GM12878 (cell line): Measurements from ENCODE around the gene IL18R1. TPM values are rescaled to one million over a fixed set of nuclear protein-coding genes. Genes with fewer than 3 reads are reported as not detected.

Experiments
- ATAC-seq: fragments of 200-7000 bp; cut with Tn5 transposase; 3 replicates; pipeline ENCODE4 v1.9.1; 2020; ENCODE audit warnings: mild to moderate bottlenecking, moderate library complexity
- BruUV-seq: library from RNA; stranded (reverse); fragments of 400-500 nt; replicated peaks from 2 replicates; lab custom pipeline; 2021; lab: Mats Ljungman, UMichigan
- CTCF ChIA-PET: fragments of 300-600 bp; sonication (Branson Sonifier 250); formaldehyde crosslinking; extraction: SDS; loops from one replicate; lab custom pipeline; 2021; ENCODE audit warnings: inconsistent platforms; lab: Yijun Ruan, JAX
- POLR2A ChIA-PET: fragments of 350-600 bp; formaldehyde crosslinking; extraction: SDS; loops from one replicate; lab custom pipeline; 2021; ENCODE audit warnings: inconsistent platforms; lab: Charles Lee
- RAD21 ChIA-PET: fragments of 300-600 bp; sonication (Branson Sonifier 250); formaldehyde crosslinking; loops from one replicate; lab custom pipeline; 2023; ENCODE audit warnings: antibody characterized with exemption; ENCODE audit not compliant: unreplicated experiment; lab: Charles Lee
- SMC1A ChIA-PET: fragments of 300-600 bp; sonication (Branson Sonifier 250); formaldehyde crosslinking; loops from one replicate; lab custom pipeline; 2023; ENCODE audit not compliant: unreplicated experiment, uncharacterized antibody; lab: Charles Lee
- DNase-seq: peaks from one replicate; pipeline ENCODE4 v3.0.0-alpha.2; 2011; ENCODE audit warnings: low read depth, low spot score
- FAIRE-seq: peaks from 3 replicates; lab custom pipeline; 2011; peaks lifted over from hg19 to GRCh38; lab: Jason Lieb, UNC
- H2AFZ ChIP-seq: 2 replicates; pipeline ENCODE4 v1.6.0; 2011; ENCODE audit warnings: low read depth, low read length, control low read depth; ENCODE audit not compliant: control insufficient read depth
- H3K27ac ChIP-seq: 2 replicates; pipeline ENCODE4 v1.5.1; 2011; ENCODE audit warnings: control low read depth; ENCODE audit not compliant: control insufficient read depth, insufficient read depth
- H3K27me3 ChIP-seq, 2 experiments: replicated peaks in 1 of 2; 2 replicates each; pipeline versions ENCODE4 v1.6.0 to v1.6.1; 2011; ENCODE audit warnings: low read length in 1 of 2; ENCODE audit not compliant: control insufficient read depth in 2 of 2, insufficient read depth in 2 of 2
- H3K36me3 ChIP-seq, 2 experiments: 2 replicates each; pipeline ENCODE4 v1.5.1; 2011; ENCODE audit warnings: low read length in 1 of 2; ENCODE audit not compliant: control insufficient read depth in 2 of 2, insufficient read depth in 2 of 2
- H3K4me1 ChIP-seq: 2 replicates; pipeline ENCODE4 v1.6.1; 2011; ENCODE audit warnings: mild to moderate bottlenecking, low read length, moderate library complexity, mixed read lengths; ENCODE audit not compliant: control insufficient read depth, insufficient read depth
- H3K4me2 ChIP-seq: 2 replicates; pipeline ENCODE4 v1.6.0; 2011; ENCODE audit warnings: control low read depth; ENCODE audit not compliant: control insufficient read depth, insufficient read depth
- H3K4me3 ChIP-seq: fragments of 200-600 bp; sonication (generic); 2 replicates; pipeline ENCODE4 v1.5.1; 2016
- H3K79me2 ChIP-seq: 2 replicates; pipeline ENCODE4 v1.6.0; 2011; ENCODE audit warnings: low read length; ENCODE audit not compliant: control insufficient read depth, insufficient read depth
- H3K9ac ChIP-seq: 2 replicates; pipeline ENCODE4 v1.8.0; 2011; ENCODE audit warnings: low read length, control low read depth, mixed read lengths; ENCODE audit not compliant: control insufficient read depth, insufficient read depth
- H3K9me3 ChIP-seq: replicated peaks from 3 replicates; pipeline ENCODE4 v1.5.1; 2011; ENCODE audit warnings: mild to moderate bottlenecking, low read length; ENCODE audit not compliant: control insufficient read depth, insufficient read depth
- H4K20me1 ChIP-seq: 2 replicates; pipeline ENCODE4 v1.6.0; 2011; ENCODE audit not compliant: control insufficient read depth, insufficient read depth
- CHD1 ChIP-seq: IDR thresholded peaks from 2 replicates; pipeline ENCODE4 v1.6.1; 2012; ENCODE audit warnings: low read depth, low read length, improper control_type of control experiment
- IRF4 ChIP-seq: IDR thresholded peaks from 2 replicates; pipeline ENCODE4 v1.6.1; 2011; ENCODE audit warnings: low read depth, low read length
- MYC ChIP-seq: IDR thresholded peaks from 2 replicates; pipeline ENCODE4 v1.6.1; 2011; ENCODE audit warnings: mild to moderate bottlenecking, low read length, moderate library complexity, inconsistent platforms; ENCODE audit not compliant: insufficient read depth, insufficient replicate concordance, insufficient read length, severe bottlenecking
- NFYB ChIP-seq: IDR thresholded peaks from 2 replicates; pipeline ENCODE4 v1.6.1; 2011; ENCODE audit warnings: low read depth, mild to moderate bottlenecking, low read length, improper control_type of control experiment, moderate library complexity; ENCODE audit not compliant: insufficient read depth
- NR2F1 ChIP-seq: fragments of 450-650 bp; conservative IDR thresholded peaks from 2 replicates; pipeline ENCODE4 v1.6.1; 2017; ENCODE audit warnings: mild to moderate bottlenecking
- RB1 ChIP-seq: fragments of 450-650 bp; formaldehyde crosslinking; IDR thresholded peaks from 2 replicates; pipeline ENCODE4 v1.6.1; 2017; ENCODE audit warnings: mild to moderate bottlenecking, borderline replicate concordance
- SREBF2 ChIP-seq: IDR thresholded peaks from 2 replicates; pipeline ENCODE4 v1.6.1; 2012; ENCODE audit warnings: mild to moderate bottlenecking, low read length
- TCF3 ChIP-seq: IDR thresholded peaks from 2 replicates; pipeline ENCODE4 v1.6.1; 2012; ENCODE audit warnings: low read depth, mild to moderate bottlenecking, low read length, borderline replicate concordance; ENCODE audit not compliant: insufficient read depth
- ZNF274 ChIP-seq: IDR thresholded peaks from one replicate; pipeline ENCODE4 v1.8.0; 2011; ENCODE audit not compliant: insufficient read length, insufficient read depth
- WGBS: methylation state at CpG from one replicate; pipeline ENCODE4 v1.1.6; 2016; ENCODE audit warnings: low lambda C conversion rate; ENCODE audit not compliant: insufficient replicate concordance, insufficient coverage; ENCODE audit errors: missing lambda C conversion rate; 5-methylcytosine and 5-hydroxymethylcytosine counted together
- in situ Hi-C: fragments of 300-500 bp; cut with MboI; formaldehyde crosslinking; loops from 9 replicates; pipeline ENCODE4 v1.14.3; 2018; ENCODE audit warnings: mixed read lengths
- intact Hi-C: fragments of 100-400 bp; cut with micrococcal nuclease; formaldehyde crosslinking; loops from one replicate; pipeline ENCODE4 v1.14.2; 2022; ENCODE audit not compliant: unreplicated experiment
- polyA plus RNA-seq, 11 experiments: library from polyadenylated mRNA; depleted of rRNA in 4 of 11; unstranded in 6 of 11; stranded (reverse) in 5 of 11; fragments of >200 nt; fragmentation: Nextera tagmentation in 4 of 11; fragmentation: Illumina TruSeq in 1 of 11; extraction: Ambion mirVana in 4 of 11; extraction: Trizol in 1 of 11; gene quantifications; 1 replicate in 1 of 11; 2 replicates in 10 of 11; pipeline versions ENCODE4 v1.2.1 to v1.2.3, GENCODE V29; 2011 to 2016; ENCODE audit warnings: inconsistent platforms in 2 of 11, missing spikeins in 2 of 11, low read depth in 1 of 11
- total RNA-seq, 4 experiments: library from RNA; depleted of rRNA in 3 of 4; stranded (reverse); fragments of >200 nt in 3 of 4; fragmentation: Illumina TruSeq in 1 of 4; extraction: Trizol in 1 of 4; gene quantifications; 2 replicates each; pipeline versions ENCODE4 v1.2.1 to v1.2.3, GENCODE V29; 2013 to 2021
- TF ChIP-seq, protein P1 (sequence below): IDR thresholded peaks from 2 replicates; pipeline ENCODE4 v1.6.1; 2011; ENCODE audit warnings: borderline replicate concordance, low read depth, mild to moderate bottlenecking, moderate library complexity, mixed read lengths, low read length; ENCODE audit not compliant: insufficient read depth; ENCODE audit errors: extremely low read length
- TF ChIP-seq, protein P2 (sequence below): fragments of 450-650 bp; IDR thresholded peaks from 2 replicates; pipeline ENCODE4 v1.6.1; 2017; ENCODE audit warnings: mild to moderate bottlenecking
- TF ChIP-seq, protein P3 (sequence below): fragments of 450-650 bp; IDR thresholded peaks from 2 replicates; pipeline ENCODE4 v1.6.1; 2018; ENCODE audit warnings: mild to moderate bottlenecking, low read depth, moderate library complexity; ENCODE audit not compliant: partially characterized antibody
- TF ChIP-seq, protein P4 (sequence below): IDR thresholded peaks from 2 replicates; pipeline ENCODE4 v1.6.1; 2011; ENCODE audit warnings: low read depth, mild to moderate bottlenecking, low read length, moderate library complexity, borderline replicate concordance; ENCODE audit errors: extremely low read depth

IL18R1 gene
- total and polyA plus RNA-seq, 10 of the 15 experiments (the other 5 are each of a cell fraction or from before 2014, with no cell fraction given), result 3.5 to 15.5 (median 11.1) TPM

DNA sequence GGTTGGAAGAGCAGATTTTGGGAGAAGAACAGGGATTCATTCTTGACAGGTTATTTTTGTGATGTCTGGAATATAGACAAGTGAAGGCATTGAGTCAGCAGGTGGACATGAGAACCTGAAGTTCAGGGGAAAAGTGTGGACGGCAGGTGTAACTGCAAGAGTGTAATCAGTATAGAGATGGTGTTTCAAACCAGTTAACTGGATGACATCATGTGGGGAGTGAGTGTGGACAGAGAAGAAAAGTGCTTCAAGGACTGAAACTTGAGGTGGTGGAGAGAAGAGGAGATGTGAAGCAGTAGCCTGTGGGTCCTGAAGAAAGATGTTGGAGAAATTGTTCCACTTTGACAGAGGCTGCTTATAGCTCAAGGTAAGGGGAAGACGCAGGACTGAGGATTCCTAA is 37.2 kb upstream of the IL18R1 start:
- intact Hi-C loops (no loop called here), in situ Hi-C loops (no loop called here)
- ChIA-PET SMC1A (no interaction called here), CTCF (no interaction called here), POLR2A (no interaction called here), RAD21 (no interaction called here)
- TF ChIP-seq SREBF2 (no peak), NR2F1 (no peak), ZNF274 (no peak), CHD1 (no peak), RB1 (no peak), MYC (no peak), TCF3 (no peak), IRF4 (no peak), NFYB (no peak)
- TF ChIP-seq, protein P1, sequence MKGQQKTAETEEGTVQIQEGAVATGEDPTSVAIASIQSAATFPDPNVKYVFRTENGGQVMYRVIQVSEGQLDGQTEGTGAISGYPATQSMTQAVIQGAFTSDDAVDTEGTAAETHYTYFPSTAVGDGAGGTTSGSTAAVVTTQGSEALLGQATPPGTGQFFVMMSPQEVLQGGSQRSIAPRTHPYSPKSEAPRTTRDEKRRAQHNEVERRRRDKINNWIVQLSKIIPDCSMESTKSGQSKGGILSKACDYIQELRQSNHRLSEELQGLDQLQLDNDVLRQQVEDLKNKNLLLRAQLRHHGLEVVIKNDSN, result no peak
- TF ChIP-seq, protein P2, sequence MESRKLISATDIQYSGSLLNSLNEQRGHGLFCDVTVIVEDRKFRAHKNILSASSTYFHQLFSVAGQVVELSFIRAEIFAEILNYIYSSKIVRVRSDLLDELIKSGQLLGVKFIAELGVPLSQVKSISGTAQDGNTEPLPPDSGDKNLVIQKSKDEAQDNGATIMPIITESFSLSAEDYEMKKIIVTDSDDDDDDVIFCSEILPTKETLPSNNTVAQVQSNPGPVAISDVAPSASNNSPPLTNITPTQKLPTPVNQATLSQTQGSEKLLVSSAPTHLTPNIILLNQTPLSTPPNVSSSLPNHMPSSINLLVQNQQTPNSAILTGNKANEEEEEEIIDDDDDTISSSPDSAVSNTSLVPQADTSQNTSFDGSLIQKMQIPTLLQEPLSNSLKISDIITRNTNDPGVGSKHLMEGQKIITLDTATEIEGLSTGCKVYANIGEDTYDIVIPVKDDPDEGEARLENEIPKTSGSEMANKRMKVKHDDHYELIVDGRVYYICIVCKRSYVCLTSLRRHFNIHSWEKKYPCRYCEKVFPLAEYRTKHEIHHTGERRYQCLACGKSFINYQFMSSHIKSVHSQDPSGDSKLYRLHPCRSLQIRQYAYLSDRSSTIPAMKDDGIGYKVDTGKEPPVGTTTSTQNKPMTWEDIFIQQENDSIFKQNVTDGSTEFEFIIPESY, result no peak
- TF ChIP-seq, protein P3, sequence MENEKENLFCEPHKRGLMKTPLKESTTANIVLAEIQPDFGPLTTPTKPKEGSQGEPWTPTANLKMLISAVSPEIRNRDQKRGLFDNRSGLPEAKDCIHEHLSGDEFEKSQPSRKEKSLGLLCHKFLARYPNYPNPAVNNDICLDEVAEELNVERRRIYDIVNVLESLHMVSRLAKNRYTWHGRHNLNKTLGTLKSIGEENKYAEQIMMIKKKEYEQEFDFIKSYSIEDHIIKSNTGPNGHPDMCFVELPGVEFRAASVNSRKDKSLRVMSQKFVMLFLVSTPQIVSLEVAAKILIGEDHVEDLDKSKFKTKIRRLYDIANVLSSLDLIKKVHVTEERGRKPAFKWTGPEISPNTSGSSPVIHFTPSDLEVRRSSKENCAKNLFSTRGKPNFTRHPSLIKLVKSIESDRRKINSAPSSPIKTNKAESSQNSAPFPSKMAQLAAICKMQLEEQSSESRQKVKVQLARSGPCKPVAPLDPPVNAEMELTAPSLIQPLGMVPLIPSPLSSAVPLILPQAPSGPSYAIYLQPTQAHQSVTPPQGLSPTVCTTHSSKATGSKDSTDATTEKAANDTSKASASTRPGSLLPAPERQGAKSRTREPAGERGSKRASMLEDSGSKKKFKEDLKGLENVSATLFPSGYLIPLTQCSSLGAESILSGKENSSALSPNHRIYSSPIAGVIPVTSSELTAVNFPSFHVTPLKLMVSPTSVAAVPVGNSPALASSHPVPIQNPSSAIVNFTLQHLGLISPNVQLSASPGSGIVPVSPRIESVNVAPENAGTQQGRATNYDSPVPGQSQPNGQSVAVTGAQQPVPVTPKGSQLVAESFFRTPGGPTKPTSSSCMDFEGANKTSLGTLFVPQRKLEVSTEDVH, result no peak
- TF ChIP-seq, protein P4, sequence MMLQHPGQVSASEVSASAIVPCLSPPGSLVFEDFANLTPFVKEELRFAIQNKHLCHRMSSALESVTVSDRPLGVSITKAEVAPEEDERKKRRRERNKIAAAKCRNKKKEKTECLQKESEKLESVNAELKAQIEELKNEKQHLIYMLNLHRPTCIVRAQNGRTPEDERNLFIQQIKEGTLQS, result no peak
- no TSS peak for BruUV-seq
- H3K9me3 ChIP-seq, result no peaks in the 10 kb centered on the region; the same call in 2 of the 3 replicates
- WGBS, result 48% methylated on average over 2 of the region's 2 CpGs
- no peaks in the 10 kb centered on the region for H3K79me2 ChIP-seq
- FAIRE-seq (no peak), DNase-seq (no peak), ATAC-seq (no peak; the same call in 2 of the 3 replicates)
- peaks cover 0 to 2% of the 10 kb centered on the region in 2 experiments; a peak in 2 of 4 replicates for H3K27me3 ChIP-seq
- no peaks in the 10 kb centered on the region for H3K36me3 ChIP-seq
- no peaks in the 10 kb centered on the region for H3K4me1 ChIP-seq
- no peak overlapping the region for H2AFZ ChIP-seq
- no peak overlapping the region for H3K9ac ChIP-seq
- no peak overlapping the region for H3K27ac ChIP-seq
- no peak overlapping the region for H3K4me2 ChIP-seq
- H4K20me1 ChIP-seq, result no peaks in the 10 kb centered on the region
- H3K4me3 ChIP-seq, result no peak overlapping the region
